Activated naive CD4-positive, alpha-beta T cell treated with anti-CD3 and anti-CD28 coated beads, Interleukin-2, amount 50 U/mL, for 72 hours (primary cell): ENCODE measurements around the gene PSD2. TPM values are rescaled to one million over a fixed set of nuclear protein-coding genes. Genes with fewer than 3 reads are reported as not detected.

Source experiments
- ATAC-seq, 2 donors: fragments of 150-1000 bp; cut with Tn5 transposase; 2 replicates each; pipeline ENCODE4 v1.10.0; 2021; ENCODE audit warnings: mild to moderate bottlenecking in 2 of 2, moderate library complexity in 2 of 2
- DNase-seq, 2 donors: peaks; one replicate each; pipeline ENCODE4 v3.0.0; 2021 to 2022; ENCODE audit warnings: low spot score in 2 of 2
- H3K27ac Mint-ChIP-seq, 2 donors: one replicate each; pipeline ENCODE4 v1.8.0; 2022; ENCODE audit warnings: mild to moderate bottlenecking in 2 of 2, mixed read lengths in 2 of 2
- H3K36me3 Mint-ChIP-seq, 2 donors: one replicate each; pipeline ENCODE4 v1.8.0; 2022; ENCODE audit warnings: mixed read lengths in 2 of 2
- H3K9me3 Mint-ChIP-seq, 2 donors: one replicate each; pipeline ENCODE4 v1.8.0; 2022; ENCODE audit warnings: mixed read lengths in 2 of 2
- total RNA-seq, 2 donors: library from RNA; stranded (reverse); gene quantifications; one replicate each; pipeline ENCODE4 v1.2.3, GENCODE V29; 2022

Gene PSD2
- total RNA-seq, 2 donors from 2014 or later: not detected

DNA sequence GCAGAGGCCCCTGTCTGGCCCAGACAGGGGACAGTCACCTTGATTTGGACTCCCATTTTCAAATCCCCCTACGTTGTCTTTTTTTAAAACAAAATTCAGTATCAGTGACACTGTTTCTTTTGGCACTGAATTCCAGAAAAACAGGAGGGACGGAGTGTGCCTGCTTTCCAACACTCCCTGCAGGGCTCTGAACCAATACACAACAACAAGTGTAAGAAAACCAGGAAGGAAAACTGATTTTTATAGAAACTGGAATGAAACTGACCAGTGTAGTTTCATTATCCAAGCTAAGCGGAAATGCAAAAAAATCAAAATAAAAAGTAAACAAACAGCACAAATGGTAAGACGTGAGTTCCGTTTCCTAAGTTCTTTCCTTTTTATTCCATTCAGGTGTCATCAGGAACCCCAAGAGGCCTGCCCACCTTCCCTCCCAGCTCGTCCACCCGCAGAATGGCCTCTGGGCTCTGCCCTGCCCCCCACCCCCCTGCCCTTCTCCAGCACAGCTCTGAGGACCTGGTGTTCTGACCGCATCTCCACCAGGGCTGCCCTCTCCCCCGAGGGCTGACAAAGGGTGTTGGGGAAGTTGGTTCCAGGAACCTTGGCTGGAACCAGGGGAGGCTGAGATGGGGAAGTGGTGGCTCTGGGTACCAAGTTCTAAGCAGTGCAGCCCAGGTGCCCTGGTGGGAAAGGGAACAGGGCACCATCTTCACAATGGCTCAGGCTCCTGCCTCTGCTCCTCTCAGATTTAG lies 73.6 kb downstream of the PSD2 start:
- Mint-ChIP-seq H3K36me3 (no peaks in the 10 kb centered on the region), H3K9me3 (no peaks in the 10 kb centered on the region), H3K27ac (no peak overlapping the region)
- ATAC-seq (no peak), DNase-seq (no peak)

DNA sequence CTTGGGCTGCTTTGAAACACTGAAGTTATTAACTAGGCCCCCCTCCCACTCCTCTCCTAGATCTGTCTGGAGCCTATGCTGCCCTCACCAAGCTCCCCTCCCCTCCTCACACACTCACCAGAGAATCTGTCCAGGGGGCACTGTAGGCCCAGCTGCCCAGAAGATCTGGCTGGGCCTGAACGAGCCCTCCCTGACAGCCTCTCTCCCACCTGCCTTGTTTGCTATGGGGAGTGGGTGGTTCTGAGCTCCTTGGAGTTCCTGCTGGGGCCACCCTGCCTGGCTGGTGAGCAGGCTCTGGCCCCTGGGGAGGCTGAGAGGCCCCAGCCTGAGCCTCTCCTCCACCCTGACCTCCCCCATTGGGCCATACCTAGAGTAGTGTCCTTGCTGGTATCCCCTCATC lies 75.1 kb downstream of the PSD2 start:
- ATAC-seq: no peak
- DNase-seq: no peak
- H3K9me3 Mint-ChIP-seq: no peaks in the 10 kb centered on the region
- no peak overlapping the region for H3K27ac Mint-ChIP-seq
- H3K36me3 Mint-ChIP-seq: no peaks in the 10 kb centered on the region

DNA sequence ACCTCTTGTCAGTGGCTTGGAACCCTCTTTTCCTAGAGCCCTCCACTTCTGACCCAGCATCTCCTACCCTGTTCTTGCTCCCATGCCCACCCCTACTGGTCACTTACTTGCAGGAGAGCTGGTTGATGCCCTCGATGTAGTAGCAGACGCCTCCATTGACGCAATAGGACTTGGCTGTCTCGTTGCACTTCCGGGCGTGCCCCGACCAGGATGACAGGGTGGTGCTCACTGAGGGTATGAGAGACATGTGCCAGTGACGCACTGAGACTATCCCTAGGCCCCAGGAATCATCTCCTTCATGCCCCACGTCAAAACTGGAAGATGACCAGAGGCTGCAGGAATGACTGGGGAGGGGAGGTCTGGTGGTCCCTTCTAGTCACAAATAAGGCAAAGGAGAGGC lies 76.0 kb downstream of the PSD2 start:
- Mint-ChIP-seq H3K36me3 (no peaks in the 10 kb centered on the region), H3K9me3 (no peaks in the 10 kb centered on the region), H3K27ac (no peak overlapping the region)
- ATAC-seq (no peak), DNase-seq (no peak)

- no peaks in the 10 kb centered on the region for H3K36me3 Mint-ChIP-seq
- no peaks in the 10 kb centered on the region for H3K9me3 Mint-ChIP-seq
- ATAC-seq (no peak), DNase-seq (no peak)
- H3K27ac Mint-ChIP-seq: no peak overlapping the region
These were observed 76.6 kb downstream of the PSD2 start for GRCh38 chr5:139872052-139872766.

DNA sequence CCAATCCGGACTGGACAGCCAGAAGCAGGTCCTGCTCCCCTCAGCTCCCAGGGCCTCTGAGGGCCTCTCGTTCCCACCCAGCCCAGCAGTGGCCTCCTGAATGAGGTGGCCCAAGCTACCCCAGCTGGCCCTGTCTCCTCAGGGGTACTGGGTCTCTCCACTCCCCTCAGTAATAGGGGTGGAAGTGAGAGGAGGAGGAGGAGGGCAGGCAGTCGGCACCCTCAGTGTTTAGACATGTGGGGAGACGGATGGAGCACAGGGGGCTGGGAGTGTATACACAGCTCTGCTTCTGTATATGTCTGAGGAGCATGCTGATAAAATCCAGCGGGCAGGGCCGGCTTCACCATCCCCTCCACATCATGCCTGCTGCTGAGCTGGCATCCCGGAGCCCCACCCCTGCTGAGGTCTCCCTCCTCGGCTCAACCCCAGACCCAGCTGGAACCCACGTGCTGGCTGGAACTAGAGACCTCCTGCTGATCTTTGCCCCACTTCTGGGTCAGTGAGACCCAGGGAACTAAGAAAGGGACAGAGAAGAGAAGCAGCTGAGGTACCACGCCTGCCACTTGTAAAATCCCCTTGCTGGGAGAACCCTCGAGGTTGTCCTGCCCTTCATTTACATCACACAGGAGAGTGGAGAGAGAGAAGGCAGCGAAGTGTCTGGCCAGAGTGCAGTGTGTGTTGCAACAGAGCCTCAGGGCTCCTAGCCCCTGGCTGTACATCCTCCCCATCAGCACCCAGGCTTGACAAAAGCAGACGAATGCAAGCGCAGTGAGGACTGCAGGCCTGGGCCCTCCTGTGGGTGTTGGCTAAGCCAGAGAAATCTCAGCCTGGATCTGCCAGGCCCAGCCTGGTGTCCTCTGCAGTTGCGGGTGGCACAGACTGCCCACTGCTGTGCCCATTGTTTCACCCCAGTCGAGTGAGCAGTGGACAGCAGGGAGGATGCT lies 77.5 kb downstream of the PSD2 start:
- no peak overlapping the region for H3K27ac Mint-ChIP-seq

GRCh38 chr5:139875957-139876356 lies 80.3 kb downstream of the PSD2 start:
- ATAC-seq: no peak
- Mint-ChIP-seq H3K27ac (no peak overlapping the region), H3K36me3 (no peaks in the 10 kb centered on the region)

More for the DNA sequence above, 77.5 kb downstream of the PSD2 start:
- DNase-seq (no peak), ATAC-seq (no peak)
- Mint-ChIP-seq H3K9me3 (no peaks in the 10 kb centered on the region), H3K36me3 (no peaks in the 10 kb centered on the region)

GRCh38 chr5:139877129-139877597 lies 81.6 kb downstream of the PSD2 start:
- peak; percentile 35 to 37 for ATAC-seq
- Mint-ChIP-seq H3K27ac (no peak overlapping the region), H3K36me3 (no peaks in the 10 kb centered on the region), H3K9me3 (no peaks in the 10 kb centered on the region)
- DNase-seq: no peak

More at GRCh38 chr5:139875957-139876356, 80.3 kb downstream of the PSD2 start:
- no peaks in the 10 kb centered on the region for H3K9me3 Mint-ChIP-seq
- DNase-seq: no peak

DNA sequence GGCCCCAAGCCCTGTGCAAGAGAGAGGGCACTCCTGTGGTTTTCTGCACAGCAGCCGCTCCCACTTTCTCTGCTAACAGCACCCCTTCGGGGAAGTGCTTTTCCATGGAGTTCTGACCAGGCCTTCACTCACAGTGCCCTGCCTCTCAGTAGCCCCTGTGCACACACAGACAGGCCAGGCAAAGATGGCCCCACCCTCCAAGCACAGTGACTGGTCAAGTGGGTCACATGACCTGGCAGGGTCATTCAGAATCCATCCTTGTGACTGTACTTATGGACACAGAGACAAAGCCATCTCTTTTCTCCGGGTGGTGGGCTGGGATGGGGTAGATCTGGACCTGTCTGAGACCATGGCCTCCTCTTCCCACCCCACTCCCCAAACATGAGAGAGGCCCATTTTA lies 82.5 kb downstream of the PSD2 start:
- no peak overlapping the region for H3K27ac Mint-ChIP-seq
- H3K9me3 Mint-ChIP-seq: no peaks in the 10 kb centered on the region
- ATAC-seq (no peak), DNase-seq (no peak)
- H3K36me3 Mint-ChIP-seq: no peaks in the 10 kb centered on the region

DNA sequence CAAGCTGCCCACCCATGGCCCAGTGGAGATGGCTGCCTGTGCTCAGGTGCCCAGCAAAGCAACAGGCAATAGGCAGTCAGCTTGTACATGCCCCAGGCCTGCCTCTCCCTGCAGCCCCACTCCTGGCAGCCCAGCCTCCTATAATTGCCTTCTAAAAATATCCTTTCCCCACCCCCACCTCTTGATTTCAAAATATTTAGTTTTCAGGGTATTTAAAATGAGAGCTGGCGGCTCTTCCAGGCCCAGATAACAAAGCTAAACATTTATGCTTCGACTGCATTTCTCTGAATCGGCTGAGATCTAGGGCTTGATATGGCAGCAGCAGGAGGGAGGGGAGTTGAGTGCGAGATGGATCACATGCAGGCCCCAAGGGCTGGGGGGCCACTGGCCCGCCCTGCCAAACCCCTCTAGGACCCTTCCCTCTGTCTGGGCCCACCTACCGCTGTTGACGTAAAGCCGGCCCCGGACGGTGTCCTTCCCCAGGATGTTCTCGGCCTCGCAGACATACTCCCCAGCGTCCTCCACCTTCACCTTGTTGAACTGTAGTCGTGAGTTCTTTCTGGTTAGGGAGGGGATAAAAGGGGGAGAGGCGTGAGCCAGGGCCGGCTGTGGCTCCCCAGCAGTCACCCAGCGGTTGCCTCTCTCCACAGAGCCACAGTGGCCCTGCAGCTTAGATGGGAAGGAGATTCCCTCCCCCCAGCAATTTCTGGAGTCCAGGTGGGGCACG lies 85.0 kb downstream of the PSD2 start:
- H3K36me3 Mint-ChIP-seq: no peaks in the 10 kb centered on the region
- DNase-seq: no peak
- no peak for ATAC-seq

DNA sequence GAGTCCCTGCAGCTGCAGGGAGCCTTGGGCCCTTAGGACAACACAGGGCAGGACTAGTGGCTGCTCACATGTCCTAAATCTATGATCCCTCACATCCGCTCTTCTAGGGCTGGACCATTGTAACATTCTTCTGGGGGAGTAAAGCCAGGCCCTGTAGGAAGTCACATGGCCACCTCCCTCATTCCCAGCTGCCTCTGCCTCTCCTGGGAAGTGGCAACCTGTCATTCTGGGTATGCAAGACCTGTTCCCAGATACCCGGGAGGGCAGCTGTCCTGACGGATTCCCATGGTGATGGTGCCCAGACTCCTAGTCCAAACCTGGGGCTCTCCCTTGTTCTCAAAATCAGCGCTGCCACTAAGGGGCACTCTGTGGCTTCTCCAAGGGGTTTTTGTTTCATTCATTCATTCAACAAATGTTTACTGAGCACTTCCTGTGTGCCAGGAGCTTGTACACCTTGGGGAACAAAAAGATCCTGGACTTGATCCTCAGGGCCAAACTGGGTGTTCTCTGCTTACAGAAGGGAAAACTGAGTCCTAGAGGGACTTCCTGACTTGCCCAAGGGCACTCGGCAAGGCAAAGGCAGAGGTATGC lies 85.6 kb downstream of the PSD2 start:
- ATAC-seq (no peak), DNase-seq (no peak)
- no peaks in the 10 kb centered on the region for H3K36me3 Mint-ChIP-seq

More for the DNA sequence above, 85.0 kb downstream of the PSD2 start:
- Mint-ChIP-seq H3K27ac (no peak overlapping the region), H3K9me3 (no peaks in the 10 kb centered on the region)

GRCh38 chr5:139882316-139882715 lies 86.7 kb downstream of the PSD2 start:
- ATAC-seq (no peak), DNase-seq (no peak)
- H3K9me3 Mint-ChIP-seq: no peaks in the 10 kb centered on the region
- H3K36me3 Mint-ChIP-seq: no peaks in the 10 kb centered on the region
- H3K27ac Mint-ChIP-seq: no peak overlapping the region

More for the DNA sequence above, 85.6 kb downstream of the PSD2 start:
- no peaks in the 10 kb centered on the region for H3K9me3 Mint-ChIP-seq
- H3K27ac Mint-ChIP-seq: no peak overlapping the region

DNA sequence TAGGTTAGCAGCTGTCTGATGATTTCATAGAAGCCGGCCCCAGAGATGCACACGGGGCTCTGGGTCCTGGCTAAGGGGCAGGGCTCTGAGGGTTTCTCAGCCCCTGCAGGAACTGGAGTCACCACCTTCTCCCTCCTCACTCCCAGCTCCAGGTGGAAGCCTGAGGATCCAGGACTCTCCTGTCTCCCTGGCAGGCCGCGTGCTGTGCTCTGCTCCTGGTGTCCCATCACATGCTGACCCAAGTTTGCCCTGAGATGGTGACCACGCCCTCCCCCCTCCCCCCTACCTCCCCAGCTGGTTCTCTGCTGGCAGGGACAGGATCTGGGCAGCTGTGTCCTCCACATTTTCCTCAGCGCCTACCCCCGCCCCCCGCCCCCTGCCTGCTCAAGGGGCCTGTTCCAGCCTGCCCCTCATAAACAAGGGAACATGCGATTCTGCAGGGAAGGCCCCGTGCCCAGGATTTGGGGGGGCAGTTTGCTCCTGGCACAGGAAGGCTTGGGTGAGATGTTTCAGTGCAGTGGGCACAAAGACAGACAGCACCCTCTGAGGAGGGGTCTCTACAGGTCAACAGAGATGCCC lies 87.4 kb downstream of the PSD2 start:
- Mint-ChIP-seq H3K9me3 (no peaks in the 10 kb centered on the region), H3K27ac (no peak overlapping the region), H3K36me3 (no peaks in the 10 kb centered on the region)
- DNase-seq: no peak
- no peak for ATAC-seq

DNA sequence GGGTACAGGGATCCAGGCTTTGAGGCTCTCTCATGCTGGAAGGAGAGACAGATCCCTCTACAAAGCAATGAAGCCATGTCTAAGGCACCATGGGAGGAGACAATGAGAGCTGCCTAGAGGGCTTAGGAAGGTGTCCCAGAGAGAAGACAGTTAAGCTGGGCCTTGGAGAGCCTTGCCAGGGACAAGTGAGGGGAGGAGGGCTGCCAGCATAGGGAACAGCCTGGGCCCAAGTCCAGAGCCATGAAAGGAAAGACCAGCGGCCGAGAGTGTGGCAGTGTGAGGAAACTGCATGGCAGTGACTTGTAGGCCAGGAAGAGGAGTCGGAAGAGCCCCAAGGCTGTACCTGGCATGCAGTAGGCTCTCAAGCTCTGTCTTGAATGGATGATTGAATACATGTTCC lies 88.5 kb downstream of the PSD2 start:
- DNase-seq: no peak
- Mint-ChIP-seq H3K36me3 (no peaks in the 10 kb centered on the region), H3K9me3 (no peaks in the 10 kb centered on the region), H3K27ac (no peak overlapping the region)
- no peak for ATAC-seq

DNA sequence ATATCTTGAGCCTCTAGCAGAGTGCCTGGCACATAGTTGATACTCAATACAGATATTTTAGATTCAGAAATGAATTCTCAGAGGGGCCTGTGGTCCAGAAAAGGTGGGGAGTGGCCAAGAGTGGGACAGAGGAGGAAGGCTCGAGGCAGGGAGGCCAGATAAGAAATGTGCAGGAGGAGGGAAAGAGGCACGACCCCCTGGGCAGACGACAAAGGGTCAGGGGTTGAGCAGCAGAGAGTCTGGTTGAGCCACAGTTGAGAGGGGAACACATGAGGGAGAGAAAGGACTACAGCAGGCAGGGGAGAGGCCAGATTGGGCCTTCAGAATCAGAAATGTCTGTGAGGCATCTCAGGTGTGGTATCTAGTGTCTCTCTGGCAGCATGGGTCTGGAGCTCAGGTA lies 89.1 kb downstream of the PSD2 start:
- ATAC-seq: no peak
- H3K27ac Mint-ChIP-seq: no peak overlapping the region
- no peaks in the 10 kb centered on the region for H3K36me3 Mint-ChIP-seq

DNA sequence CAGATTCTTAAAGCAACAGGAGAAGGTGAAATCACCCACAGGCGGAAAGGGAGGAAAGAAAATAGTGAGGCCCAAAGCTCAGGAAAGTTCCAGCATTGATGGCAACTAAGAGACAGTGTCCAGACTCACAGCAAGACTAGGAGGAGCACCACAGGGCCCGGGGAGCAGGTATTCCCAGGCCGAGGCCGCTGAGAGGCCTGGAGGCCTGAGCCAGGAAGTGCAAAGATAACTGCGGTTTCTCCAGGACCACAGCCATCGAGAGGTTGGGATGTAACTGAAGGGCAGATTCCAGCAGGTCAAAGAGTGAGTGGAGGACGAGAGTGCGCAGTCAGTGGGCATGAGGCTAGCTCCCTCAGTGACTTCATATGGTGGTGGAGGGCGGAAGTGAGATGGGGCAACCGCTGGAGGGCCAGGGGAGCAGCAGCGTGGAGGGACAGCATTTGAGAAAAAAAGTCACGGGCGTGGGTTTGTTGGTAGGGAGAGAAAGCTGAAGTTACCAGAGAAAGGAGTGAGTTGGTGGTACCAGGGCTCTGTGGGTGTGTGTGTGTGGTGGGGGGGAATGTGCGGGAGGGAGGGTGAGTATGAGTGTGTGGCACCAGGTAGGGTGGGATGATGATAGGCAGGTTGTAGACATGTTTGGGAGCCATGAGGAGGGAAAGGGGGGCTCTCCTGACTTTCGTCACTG lies 89.7 kb downstream of the PSD2 start:
- Mint-ChIP-seq H3K36me3 (no peaks in the 10 kb centered on the region), H3K9me3 (no peaks in the 10 kb centered on the region), H3K27ac (no peak overlapping the region)
- no peak for DNase-seq
- no peak for ATAC-seq

More for the DNA sequence above, 89.1 kb downstream of the PSD2 start:
- no peak for DNase-seq
- no peaks in the 10 kb centered on the region for H3K9me3 Mint-ChIP-seq
